ENCODE data around the gene SIGLEC9.
A peak's percentile ranks its signal among the peaks of the same experiment; 100 is the strongest.

Gene SIGLEC9

DNA sequence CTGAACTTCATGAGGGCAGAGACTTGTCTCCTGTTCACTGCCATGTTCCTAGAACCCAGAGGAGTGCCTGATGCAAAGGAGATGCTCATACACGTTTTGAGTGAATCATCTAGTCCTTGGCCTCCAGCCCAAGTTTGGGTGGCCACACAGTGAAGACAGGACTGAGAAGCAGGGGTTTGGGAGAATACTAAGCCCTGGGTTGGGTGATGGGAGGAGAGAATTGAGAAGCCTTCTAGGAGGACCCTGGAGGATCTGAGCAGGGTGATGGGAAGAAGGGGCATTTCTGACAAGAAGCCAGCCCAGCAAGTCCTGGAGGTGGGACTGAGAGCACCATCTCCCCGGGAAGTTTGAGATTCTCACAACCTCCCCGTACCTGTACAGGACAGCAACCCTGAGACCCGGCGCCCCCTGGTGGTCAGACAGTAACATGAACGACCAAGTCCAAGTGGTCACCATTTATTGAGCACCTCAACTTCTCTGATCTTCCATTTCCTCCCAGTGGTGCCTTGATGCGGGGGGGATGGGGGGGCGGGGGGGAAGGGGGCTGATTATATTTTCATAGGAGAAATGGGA lies 27.5 kb upstream of the SIGLEC9 start:
- peak; percentile 61 for DNase-seq (ENCODE audit: low spot score)

DNA sequence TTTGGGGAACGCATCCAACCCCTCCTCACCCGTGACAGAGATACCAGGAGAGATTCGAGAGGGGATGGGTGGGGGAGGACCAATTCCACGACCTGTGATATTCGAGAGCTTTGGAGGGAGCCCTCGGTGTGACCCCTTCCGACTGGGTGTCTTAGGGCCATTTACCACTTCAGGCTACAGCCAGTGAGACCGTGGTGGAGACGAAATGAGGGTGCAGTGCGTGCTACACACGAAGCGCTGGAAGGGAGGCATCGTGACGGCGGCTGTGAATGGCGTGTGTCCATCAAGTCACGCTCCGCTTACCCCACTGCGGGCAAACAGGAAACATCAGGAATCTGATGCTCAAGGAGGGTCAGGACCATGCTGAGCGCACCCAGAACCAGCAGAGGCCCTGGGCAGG lies 26.9 kb upstream of the SIGLEC9 start:
- no peak for DNase-seq (ENCODE audit: low spot score)

DNA sequence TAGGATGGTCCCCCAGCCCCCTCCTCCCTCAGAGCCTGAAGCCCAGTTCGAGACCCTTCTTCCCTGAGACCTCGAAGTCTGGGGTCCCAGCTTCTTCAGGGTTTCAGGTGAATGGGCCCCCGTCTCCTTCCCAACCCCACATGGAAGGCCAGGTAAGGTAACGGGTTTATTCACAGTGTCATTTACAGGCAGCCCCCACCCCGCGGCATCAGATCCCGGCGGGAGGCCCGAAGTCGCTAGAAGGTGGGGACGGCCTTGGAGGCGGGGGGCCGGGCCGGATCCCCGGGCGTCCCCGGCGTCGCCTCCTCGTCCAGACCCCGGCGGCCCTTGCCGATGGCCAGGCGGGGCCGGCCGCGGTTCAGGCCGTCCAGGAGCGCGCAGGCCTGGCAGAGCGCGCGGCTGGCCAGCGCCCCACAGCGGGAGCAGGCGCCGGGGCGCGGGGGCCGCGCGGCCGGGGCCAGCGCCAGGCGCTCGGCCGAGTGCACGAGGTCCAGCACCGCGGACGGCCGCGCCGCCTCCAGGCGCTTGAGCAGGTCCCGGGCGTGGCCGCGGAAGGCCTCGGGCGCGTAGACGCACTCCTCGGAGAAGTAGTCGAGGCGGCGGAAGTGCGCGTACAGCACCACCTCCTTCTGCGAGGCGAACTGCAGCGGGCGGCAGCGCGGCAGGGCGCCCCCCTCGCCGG lies 26.2 kb upstream of the SIGLEC9 start:
- DNase-seq (ENCODE audit: low spot score) = peak; percentile 27

DNA sequence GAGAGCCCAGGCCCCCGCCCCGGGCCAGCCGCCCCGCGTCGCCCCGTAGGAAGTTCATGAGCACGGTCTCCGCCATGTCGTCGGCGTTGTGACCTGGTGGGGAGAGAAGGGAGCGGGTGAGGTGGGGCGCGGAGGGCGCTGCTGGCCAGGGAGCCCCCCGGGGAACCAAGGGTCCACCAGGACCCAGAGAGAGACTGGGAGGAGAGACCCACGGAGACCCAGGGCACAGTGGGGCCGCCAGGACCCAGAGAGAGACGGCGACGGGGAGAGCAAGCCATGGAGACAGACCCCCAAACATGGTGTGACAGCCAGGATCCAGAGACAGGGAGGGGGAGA lies 25.7 kb upstream of the SIGLEC9 start:
- no peak for DNase-seq (ENCODE audit: low spot score)

DNA sequence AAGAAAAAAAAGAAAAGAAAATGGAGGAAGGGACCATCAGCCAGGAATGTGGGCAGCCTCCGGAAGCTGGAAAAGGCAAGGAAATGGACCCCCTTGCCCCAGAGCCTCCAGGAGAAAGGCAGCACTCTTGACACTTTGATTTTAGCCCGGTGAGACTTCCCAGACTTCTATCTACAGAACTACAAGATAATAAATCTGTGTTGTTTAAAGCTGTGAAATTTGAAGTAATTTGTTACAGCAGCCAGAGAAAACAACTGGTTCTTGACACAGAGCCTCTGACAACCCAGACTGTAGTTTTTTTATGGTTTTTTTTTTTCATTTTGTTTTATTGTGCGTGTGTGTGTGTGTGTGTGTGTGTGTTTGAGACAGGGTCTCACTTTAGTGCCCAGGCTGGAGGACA lies 24.1 kb upstream of the SIGLEC9 start:
- no peak for DNase-seq (ENCODE audit: low spot score)

DNA sequence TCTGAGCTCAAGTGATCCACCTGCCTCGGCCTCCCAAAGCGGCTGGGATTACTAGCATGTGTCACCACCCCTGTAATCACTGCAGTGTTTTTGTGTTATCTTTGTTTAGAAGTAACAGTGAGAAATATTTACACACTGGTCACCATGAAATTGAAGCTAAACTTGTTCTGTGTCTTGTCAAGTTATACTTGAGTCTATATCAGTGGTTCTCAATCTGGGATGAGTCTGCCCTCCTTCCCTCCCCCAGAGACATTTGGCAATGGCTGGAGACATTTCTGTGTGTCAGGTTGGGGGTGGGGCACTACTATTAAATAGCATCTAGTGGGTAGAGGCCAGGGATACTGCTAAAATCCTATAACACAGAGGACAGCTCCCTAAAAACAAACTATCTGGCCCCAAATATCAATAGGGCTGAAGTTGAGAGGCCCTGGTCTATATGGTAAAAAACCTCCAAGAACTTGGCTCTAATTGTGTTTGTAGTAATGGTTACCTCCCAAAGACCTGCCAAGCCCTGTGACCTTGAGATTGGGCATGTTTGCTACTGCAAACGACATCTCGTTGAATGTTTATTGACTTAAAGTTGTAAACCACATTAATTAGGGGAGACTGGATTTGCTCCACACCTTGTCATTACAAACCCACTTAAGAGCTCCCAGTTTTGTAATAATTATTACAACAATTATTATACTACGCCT lies 23.4 kb upstream of the SIGLEC9 start:
- no peak for DNase-seq (ENCODE audit: low spot score)

DNA sequence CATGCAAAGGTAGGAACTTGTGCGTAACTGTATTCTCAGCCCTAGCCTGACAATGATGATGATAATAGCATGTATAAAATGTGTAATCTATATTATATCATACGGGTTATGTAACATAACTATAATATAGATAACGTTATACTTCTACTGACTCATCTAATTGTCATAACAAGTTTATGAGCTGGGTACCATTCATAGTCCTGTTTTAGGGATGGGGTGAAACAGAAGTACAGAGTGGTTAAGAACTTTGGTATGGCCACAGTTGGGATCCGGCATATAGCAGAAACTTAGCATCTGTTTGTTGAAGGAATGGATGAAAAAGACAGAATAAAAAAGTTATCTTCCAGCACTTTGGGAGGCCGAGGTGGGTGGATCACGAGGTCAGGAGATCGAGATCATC lies 21.7 kb upstream of the SIGLEC9 start:
- DNase-seq (ENCODE audit: low spot score) = no peak

DNA sequence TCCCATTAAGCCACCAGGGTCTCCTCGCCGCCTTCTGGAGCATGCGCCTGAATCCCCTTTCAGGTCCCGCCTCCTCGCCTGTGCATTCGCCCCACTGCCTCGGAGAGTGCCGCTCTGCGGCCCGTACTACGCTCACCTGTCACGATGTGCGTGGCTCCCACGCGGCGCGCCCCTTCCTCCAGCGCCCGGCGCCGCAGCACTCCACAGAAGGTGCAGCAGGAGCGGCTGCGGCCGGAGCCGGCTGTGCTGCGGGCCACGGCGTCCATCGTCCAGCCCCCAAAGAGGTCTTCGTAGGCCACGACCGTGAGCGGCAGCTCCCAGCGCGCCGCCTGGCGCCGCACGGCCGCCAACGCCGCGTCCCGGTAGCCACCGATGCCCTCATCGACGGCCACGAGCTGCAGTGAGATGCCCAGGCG lies 20.8 kb upstream of the SIGLEC9 start:
- no peak for DNase-seq (ENCODE audit: low spot score)

DNA sequence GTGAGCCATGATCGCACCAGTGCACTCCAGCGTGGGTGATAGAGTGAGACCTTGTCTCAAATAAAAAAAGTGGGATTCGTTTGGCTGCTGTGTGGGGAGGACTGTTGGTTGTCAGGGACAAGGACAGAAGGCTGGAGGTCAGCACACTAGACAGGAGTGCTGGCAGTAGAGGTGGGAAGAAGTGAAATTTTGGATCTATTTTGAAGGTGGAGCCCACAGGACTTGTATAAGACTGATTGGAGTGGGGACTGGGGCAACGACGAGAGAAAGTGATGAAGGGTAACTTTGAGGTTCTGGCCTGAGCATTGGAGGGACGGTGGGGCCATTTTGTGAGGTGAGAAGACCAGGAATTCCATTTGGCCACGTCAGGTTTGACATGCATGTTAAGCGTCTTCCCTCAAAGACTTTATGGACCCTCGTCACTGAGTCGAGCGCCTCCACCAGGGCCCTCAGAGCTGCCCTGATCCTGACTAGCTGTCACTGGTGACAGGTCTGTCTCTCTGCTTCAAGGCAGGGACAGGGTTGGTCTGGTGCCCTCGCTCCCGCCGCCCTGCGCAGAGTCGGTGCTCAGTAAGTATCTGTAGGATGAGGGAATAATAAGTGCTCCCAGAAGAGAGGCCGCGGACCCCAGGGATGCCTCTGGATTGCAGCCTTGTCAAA lies 17.2 kb upstream of the SIGLEC9 start:
- DNase-seq (ENCODE audit: low spot score) = no peak

DNA sequence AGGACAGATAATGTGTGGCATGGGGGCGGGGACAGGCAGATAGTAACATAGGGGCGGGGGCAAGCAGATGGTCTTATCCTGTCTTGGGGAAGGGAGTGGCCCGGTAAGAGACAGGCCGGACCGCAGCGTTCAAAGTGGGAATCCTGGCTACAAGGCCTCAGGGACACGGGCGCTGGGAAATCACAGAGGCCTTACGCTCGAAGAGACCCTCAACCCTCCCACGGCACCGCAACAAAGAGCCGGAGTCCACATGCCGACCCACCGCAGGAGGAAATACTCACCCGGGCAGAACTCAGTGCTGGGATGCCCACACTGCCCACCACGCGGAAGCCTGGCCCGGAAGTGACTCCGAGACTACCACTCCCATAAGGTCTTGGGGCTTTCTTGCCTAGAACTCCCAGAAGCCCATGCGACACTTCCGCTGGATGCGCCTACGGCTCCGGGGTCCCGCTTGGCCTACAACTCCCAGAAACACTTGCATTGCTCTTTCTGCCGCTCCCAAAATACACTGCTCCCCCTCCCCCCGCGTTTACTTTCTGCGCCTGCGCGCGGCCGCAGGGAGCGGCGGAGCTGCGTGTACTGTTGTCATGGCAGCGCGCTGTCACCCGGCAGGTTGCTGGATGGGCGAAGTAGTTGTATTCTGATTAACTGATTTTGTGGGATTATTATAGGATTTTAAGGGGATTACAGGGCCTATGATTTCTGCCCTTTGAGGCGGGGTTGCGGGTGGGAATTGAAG lies 16.5 kb upstream of the SIGLEC9 start, which contains the start of gene CTU1:
Gene CTU1, minus strand, starts transcription at position 344 of the 739 bp plus-strand sequence. CDS start 3,840 bp downstream, outside the sequence.
- peak; percentile 99 for DNase-seq (ENCODE audit: low spot score)

DNA sequence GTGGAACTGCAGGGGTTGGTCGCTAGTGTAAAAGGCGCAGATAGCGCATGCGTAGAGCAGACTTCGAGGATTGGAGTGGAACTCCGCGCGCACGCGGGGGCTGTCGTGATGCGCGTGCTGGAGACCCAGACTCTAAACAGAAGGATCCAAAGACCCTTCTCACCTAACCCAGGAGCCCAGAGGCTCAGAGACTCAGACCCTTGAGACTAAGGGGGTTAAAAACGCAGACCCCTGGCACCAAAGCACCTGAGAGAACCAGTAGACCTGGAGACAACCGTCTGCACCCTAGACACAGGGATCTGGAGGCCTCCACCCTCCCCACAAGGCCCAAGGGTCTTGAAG lies 15.9 kb upstream of the SIGLEC9 start:
- no peak for DNase-seq (ENCODE audit: low spot score)

DNA sequence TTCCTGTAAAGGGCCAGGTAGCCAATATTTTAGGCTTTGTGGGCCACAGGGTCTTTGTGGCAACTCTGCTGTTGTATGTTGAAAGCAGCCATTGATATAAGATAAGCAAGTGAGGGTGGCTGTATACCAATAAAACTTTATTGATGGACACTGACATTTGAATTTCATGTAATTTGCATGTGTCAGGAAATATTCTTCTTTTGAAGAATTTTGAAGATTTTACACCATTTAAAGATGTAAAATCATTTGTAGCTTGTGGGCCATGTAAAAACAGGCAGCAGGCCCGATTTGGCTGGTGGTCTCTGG lies 14.1 kb upstream of the SIGLEC9 start:
- no peak for DNase-seq (ENCODE audit: low spot score)

DNA sequence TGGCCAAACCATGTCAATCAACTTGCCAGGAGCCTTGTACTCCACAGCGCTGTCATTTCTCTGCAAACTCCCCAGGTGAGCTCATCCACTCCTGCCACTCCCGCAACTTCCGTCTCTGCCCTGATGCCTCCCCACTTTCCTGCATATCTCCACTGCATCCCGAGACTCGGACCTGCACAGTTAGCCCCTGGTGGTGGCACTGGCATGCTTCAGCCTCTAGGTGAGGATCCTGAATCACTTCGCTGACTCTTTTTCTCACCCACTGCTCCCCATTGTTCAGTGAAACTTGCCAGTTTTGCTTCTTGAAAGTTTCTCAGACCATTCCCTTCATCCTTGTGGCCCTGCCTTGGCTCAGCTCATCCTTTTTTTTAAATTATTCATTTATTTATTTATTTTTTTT lies 13.1 kb upstream of the SIGLEC9 start:
- no peak for DNase-seq (ENCODE audit: low spot score)

DNA sequence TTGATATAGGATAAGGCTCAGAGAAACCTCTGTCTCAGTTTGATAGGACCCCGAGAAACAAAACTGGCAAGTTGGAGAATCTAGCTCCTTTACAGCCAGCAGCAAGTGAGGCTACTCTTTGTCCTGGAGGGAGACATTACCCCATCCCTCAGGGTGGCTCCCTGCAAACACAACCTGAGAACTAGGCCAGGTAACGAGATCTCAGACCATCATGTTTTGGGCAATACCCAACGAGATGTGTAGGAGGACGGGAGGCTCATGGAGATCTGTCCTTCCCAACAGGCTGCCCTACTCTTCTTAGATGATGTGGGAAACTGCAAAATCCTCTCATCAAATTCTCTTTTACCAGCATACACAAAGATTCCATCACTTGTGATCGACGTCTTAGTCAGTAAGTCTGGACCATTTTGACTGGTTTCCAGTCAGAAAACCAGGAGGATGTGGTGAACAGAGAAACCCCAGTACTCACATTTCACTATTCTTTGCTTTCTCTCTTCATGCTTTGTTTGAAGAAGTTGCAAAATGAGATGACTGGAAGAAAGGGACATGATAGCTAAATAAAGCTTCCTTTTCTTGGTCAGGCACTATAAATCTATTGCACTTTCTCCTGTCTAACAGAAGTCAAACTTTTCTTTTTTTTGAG lies 10.5 kb upstream of the SIGLEC9 start:
- DNase-seq (ENCODE audit: low spot score) = peak; percentile 24

DNA sequence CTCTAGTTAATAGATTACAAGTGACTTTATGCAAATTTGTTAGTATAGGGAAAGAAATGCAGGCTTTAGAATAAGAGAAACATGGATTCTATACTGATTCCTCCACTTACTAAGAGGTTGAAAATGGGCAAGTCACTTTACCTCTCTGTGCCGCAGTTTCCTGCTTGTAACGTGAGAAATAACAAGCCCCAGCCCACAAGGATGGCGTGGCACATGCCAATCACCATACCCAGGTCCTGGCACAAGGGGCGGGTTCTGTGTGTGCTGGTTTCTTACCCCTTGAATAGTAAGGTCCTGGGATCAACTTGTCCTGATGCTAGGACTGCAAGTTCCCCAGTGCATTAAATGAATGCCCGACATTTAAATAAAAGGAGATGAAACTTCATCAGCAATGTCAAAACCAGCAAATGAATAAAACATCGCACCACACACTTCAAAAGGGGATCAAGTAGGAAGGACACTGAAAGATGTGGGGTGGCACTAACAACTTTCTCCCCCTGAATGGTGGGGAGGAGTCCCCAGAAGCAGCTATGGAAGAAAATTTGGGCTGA lies 7.9 kb upstream of the SIGLEC9 start:
- peak; percentile 38 for DNase-seq (ENCODE audit: low spot score)

DNA sequence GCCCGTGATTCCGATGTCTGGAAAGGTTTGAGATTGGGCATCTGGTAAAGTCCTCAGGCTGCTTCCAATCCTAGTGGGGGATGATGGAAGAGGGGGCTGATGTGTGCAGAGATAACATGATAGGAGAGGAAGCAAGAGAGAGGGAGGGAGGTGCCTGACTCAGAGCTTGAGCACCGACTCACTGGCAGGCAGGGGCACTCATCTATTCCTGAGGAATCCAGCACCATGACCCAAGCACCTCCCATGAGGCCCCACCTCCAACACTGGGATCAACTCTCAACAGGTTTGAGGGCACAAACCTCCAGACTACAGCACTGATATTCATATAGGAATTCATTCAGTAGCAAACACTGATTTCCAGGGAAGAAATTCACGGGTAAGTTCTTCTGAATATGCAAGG lies 5.6 kb upstream of the SIGLEC9 start:
- DNase-seq (ENCODE audit: low spot score) = no peak

DNA sequence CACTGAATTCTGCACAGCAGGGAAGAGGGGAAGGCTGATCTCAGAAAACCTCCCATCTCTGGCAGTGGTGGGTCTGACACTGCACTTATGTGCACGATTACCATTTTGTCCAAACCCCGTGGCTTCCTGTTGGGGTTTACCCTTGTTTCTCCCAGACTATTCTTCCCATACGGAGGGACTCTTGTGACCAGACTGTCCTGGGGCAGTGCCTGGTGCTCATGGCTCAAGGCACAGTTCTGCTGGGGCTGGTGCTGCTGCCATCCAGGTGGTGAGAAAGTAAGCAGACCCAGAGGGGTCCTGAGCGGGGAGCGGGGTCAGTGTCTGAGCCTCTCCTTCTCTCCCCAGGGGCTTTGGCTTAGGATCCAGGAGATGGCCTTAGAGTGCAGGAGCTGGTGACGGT lies 5.1 kb upstream of the SIGLEC9 start:
- DNase-seq (ENCODE audit: low spot score) = no peak

DNA sequence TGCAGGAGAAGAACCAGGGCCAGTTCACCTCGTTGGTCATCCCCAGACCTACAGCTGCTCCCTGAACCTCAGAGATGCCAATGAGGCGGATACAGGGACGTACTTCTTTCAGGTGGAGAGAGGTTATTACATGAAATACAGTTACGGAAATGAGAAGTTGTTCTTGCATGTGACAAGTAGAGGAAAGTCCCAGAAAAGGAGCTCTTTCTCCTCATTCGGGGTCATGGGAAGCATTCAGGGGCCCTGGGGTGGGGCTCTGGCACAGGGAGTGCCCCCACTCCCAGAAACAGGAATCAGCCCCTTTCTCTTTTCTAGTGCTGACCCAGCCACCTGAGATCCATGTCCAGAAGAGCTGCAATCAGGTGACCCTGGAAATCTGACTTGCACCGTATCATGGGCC lies 4.5 kb upstream of the SIGLEC9 start:
- no peak for DNase-seq (ENCODE audit: low spot score)

DNA sequence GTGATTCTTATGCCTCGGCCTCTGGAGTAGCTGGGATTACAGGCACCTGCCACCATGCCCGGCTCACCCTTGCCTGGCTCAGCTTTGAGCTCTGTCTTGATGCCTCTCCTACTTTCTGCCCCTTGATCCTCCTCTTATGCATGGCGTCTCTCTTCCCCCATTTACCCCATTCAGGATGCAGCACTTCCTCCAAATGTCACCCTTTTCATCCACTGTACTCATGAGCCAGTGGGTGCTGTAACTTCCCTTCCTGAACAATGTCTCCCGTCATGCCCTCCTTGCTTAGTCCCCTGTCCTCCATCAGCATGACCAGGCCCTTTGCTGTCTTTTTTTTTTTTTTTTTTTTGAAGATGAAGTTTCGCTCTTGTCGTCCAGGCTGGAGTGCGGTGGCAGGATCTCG lies 3.4 kb upstream of the SIGLEC9 start:
- no peak for DNase-seq (ENCODE audit: low spot score)

DNA sequence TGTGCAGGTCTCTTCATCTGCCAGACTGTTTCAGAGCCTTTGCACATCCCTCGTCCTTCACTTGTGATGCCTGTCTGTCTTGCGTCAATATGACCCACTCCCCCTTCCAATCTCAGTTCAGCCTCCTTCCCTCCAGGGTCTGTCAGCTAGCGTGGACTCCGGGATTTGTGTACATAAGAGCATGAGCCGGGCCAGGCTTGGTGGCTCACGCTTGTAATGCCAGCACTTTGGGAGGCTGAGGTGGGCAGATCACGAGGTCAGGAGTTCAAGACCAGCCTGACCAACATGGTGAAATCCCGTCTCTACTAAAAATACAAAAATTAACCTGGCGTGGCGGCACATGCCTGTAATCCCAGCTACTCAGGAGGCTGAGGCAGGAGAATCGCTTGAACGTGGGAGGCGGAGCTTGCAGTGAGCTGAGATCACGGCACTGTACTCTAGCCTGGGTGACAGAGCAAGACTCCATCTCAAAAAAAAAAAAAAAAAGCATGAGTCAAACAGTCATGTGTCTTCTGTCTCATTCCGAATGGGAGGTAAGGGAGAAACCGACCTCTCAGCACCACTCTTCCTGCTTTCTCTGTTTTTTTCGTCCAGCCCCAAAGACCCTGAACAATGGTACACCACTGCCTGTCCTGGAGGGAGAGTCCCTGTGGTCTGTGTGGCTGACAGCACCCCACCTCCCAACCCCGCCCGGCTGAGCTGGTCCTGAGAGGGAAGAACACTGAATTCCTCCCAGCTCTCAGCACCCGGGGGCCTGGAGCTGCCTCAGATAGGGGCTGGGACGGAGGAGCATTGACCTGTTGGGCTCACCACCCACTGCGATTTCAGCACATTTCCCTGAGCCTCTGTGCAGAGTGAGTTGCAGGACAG lies 2.4 kb upstream of the SIGLEC9 start:
- DNase-seq (ENCODE audit: low spot score) = no peak

DNA sequence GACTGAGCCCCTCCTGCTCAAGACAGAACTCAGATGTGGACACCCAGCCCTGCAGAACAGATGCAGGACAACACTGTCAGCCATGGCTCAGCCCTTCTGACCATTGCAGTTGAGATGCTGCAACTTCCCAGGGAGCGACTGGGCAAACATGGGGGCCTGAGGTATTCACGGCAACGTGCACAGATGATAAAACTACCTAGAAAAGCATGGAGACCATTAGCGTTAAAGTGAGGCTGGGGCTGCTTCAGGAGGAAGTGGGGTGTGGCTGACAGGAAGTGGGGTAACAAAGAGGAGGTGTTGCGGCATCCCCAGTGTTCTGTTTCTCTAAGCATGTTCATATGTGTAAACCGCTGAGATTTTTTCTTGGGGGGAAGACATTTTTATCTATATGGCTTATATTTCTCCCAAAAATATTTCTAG lies 1.3 kb upstream of the SIGLEC9 start:
- DNase-seq (ENCODE audit: low spot score) = peak; percentile 64
